Anterior cingulate cortex (tissue), 58 donors: ENCODE measurements around the gene SATL1.
"Not testable (repeated sequence)": the region's sequence is repeated elsewhere in the genome, so short reads cannot be mapped to it uniquely, and the experiment has no call there.

Experiments used
- DNase-seq, 58 donors: peaks; one replicate each; lab custom pipeline; 2025; lab: John Stamatoyannopoulos, UW

Gene SATL1, protein sequence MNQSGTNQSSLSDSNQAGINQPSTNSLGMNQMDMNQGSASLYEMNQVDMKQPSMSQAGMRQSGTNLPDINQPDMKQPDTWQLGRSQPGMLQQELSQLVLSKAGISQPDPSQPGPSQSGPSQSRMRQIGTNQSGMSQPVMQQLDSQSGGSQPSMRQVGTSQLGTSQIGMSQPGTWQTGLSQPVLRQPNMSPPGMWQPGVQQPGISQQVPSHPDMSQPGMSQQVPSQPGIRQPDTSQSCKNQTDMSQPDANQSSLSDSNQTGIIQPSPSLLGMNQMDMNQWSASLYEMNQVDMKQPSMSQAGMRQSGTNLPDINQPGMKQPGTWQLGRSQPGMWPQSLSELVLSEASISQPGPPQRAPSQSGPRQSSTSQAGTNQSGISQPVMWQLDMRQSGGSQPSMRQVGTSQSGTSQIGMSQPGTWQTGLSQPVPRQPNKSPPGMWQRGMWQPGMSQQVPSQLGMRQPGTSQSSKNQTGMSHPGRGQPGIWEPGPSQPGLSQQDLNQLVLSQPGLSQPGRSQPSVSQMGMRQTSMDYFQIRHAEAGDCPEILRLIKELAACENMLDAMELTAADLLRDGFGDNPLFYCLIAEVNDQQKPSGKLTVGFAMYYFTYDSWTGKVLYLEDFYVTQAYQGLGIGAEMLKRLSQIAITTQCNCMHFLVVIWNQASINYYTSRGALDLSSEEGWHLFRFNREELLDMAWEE

GRCh38 chrX:85243761-85244449 is at the start of gene SATL1, which contains the start of gene ZNF711:
Gene SATL1 (minus strand): TSS chrX:85243779. CDS start chrX:85108968, 134,811 bp downstream.
Gene ZNF711 (plus strand): TSS chrX:85243991. CDS start chrX:85247573, 3,582 bp downstream.
- peak in 56 of 58 donors; percentile 1 to 70 (median 38) for DNase-seq

- no peak for DNase-seq
Observed at GRCh38 chrX:85288992-85289723, 45.6 kb upstream of the SATL1 start.

DNA sequence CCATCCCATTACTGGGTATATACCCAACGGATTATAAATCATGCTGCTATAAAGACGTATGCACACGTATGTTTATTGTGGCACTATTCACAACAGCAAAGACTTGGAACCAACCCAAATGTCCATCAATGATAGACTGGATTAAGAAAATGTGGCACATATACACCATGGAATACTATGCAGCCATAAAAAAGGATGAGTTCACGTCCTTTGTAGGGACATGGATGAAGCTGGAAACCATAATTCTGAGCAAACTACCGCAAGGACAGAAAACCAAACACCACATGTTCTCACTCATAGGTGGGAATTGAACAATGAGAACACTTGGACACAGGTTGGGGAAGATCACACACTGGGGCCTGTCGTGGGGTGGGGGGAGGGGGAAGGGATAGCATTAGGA is 41.7 kb upstream of the SATL1 start:
- not testable (repeated sequence) for DNase-seq

DNA sequence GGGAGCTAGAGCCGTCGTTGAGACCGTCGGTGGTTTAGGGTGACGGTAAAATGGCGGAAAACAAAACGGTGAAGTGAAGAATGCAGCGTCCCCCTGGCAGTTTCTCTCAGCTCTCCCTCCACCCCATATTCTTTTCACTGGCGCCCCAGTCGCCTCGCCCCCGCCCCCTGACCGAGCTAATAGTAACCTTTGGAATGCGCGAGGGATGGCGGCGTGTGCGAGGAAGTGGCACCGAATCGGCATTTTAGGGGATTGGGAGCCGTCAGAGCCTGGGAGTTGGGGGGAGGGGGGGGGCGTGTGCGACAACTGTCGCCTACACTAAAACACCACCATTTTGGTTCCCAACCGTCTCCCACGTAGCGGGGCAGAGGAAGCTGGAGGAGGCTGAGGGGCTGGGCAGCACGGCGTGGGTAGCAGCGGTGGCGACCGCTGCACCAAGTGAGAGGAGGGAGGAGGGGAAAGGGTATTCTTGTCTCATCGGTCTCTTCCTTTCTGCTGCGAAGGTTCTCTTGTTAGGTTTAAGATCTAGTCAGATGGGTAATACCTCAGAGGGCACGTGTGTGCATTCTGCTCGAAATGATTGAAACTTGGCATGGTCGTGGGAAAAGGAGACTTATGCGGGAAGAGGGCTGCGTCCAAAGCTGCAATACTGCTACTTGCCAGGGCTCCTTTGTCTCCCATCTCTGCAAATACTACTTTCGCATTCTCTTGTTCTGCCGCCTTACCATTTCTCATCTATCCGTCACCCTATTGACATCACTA is 1.1 kb upstream of the SATL1 start:
- DNase-seq = peak in 31 of 58 donors; percentile 0 to 32 (median 7)

- no peak for DNase-seq
Observed at GRCh38 chrX:85243155-85243554, 424 bp downstream of the SATL1 start.

GRCh38 chrX:85223359-85223758 is 20.2 kb downstream of the SATL1 start:
- DNase-seq = no peak

DNA sequence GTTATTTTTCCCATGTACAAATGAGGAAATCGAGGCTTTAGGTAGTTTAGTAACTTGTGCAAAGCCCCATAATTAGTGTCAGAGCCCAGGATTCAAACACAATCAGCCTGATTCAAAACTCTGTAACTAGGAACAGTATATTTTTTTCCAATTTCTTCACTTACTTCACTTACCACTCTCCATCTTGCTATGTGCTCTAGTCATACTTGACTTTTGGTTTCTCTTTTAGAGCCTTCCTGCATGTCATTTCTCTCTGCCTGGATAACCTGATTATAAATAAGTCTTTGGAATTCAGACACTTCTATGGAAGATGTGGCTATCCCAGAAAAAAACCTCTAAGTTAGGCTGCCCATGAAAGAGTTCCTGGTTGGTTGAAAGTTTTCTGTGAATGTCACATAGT is 22.2 kb downstream of the SATL1 start:
- no peak for DNase-seq

DNA sequence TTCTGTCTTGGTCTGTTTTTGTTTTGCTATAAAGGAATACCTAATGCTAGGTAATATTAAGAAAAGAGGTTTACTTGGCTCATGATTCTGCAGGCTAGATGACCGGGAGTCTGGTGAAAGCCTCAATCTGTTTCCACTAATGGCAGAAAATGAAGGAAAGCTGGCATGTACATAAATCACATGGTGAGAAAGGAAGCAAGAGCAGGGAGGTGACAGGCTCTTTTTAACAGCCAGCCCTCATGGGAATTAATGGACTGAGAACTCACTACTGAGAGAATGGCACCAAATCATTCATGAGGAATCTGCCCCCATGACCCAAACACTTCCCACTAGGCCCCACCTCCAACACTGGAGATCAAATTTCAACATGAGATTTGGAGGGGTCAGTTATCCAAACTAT is 27.6 kb downstream of the SATL1 start:
- no peak for DNase-seq

DNA sequence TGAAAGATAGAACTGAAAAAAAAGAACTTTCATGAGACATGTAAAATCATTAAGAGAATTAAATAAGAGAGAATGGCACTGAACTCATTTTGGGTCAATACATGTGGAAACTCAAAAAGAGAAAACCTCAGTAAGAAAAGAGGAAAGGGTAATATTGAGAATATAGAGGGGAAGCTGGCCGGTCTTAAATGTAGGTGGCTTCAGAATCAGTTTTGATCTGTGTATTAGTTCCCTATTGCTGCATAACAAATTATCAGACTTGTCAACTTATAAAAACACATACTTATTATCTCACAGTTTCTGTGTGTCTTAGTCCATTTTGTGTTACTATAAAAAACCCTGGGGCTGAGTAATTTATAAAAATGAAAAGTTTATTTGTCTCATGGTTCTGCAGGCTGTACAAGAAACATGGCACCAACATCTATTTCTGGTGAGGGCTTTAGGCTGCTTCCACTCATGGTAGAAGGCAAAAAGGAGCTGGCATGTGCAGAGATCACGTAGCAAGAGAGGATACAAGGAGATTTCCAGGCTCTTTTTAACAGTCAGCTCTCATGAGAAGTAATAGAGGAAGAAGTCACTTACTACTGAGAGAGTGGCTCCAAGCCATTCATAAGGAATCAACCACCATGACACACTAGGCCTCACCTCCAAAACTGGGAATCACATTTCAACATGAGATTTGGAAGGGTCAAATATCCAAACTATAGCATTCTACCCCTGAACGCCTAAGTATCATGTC is 29.6 kb downstream of the SATL1 start:
- no peak for DNase-seq

GRCh38 chrX:85203461-85203970 is 40.1 kb downstream of the SATL1 start:
- DNase-seq = no peak

GRCh38 chrX:85196319-85196718 is 47.3 kb downstream of the SATL1 start:
- no peak for DNase-seq

DNA sequence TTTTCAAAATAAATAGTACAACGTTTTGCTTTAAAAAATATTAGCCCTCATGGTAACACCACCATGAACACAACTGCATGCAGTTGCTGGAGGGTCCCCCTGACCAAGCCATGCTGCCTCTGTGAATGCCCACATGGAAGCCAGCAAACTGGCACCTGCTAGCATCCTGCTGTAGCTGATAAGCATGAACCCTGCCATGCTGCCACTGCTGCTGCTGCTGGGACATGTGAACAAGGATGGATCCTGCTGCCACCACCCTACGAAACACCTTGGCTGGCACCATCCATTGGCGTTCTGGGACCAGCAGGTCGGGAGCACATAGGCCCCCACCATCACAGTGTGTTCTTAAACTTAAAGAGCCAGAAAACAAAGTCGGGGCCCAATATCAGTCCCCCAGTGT is 83.9 kb downstream of the SATL1 start:
- no peak for DNase-seq

DNA sequence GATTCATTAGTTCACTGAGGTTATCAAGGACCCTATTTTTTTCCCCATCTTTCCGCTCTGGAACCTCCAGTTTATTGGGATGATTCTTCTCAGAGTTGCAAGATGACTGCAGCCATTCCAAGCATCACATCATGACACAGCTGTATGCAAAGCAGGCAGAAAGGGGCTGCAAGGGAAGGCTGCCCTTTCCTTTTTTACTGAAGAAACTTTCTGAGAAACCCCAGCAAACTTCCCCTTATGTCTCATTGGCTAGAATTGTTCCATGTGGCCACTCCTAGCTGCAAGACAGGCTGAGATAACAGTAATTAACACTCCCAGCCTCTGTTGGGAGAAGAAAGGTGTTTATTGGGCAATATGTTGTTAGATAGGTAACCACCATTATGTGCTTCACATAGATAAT is 102.6 kb downstream of the SATL1 start:
- DNase-seq = no peak

- no peak for DNase-seq
Observed at GRCh38 chrX:85139422-85139821, 104.2 kb downstream of the SATL1 start.

- no peak for DNase-seq
Observed at GRCh38 chrX:85136409-85136808, 107.2 kb downstream of the SATL1 start.

DNA sequence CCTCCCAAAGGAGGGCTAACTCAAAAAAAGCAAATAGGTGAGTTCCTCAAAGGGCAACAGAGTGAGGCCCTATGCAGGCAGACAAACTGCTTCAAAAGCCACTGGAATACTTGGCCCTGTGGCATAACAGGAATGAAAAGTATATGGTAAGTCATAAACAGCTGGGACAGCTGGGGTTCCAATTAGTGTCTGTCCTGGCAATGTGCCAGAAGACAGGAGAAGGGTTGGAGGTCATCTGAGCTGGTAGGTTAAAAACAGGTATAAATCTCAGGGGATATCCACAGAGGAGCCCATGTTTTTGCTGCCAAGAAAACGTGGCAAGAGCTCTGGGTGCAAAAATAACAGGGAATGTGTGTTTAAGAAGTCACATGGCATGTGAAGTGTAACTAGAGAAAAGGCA is 128.3 kb downstream of the SATL1 start:
- DNase-seq = no peak

DNA sequence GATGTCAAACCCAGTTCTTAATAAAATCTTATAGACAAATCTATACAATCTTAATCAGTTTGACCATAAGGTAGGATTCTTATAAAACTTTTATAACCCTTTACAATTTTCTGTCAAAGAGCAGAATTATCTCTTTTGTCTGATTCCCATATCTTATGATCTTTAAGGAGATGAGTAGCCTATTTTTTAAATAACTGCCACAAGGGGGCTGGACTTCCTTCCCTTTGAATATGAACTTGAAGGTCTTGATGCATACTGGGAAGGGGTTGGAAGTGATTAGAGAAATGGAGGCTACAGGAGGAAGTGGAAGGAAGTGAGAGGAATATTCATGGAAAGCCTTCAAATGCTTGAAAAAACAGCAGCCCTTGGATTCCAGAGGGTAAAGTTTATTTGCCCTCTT is 128.8 kb downstream of the SATL1 start:
- no peak for DNase-seq

- no peak for DNase-seq
Observed at GRCh38 chrX:85114171-85114570, 129.4 kb downstream of the SATL1 start.

DNA sequence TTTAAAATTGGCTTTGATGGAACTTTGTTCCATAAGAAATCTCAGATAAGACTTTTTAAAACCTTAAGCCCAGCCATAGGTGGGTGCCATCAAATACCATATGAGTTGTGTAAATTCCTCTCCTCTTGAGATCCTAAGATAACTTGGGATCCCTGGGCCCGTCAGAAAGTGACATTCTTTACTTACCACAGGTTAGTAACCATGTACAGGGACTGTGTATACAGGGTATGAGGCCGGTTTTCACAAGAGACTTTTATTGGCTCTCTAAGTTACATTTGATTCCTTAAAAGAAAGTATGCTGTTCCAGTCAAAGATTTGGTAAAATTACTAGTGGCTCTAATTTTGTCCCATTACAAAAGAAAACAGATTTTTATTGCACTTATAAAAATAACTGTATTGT is 129.8 kb downstream of the SATL1 start:
- no peak for DNase-seq
